HEK293 (cell line): ENCODE measurements around the gene KMT2A.

ENCODE experiments used
- CTCF ChIA-PET: fragments of 350-600 bp; formaldehyde crosslinking; extraction: SDS; loops from one replicate; lab custom pipeline; 2021; ENCODE audit warnings: antibody characterized with exemption; lab: Yijun Ruan, JAX
- POLR2A ChIA-PET: fragments of 300-600 bp; formaldehyde crosslinking; extraction: SDS; loops from one replicate; lab custom pipeline; 2020; ENCODE audit warnings: antibody characterized with exemption, inconsistent platforms; lab: Yijun Ruan, JAX
- H3K27ac ChIP-seq: fragments of 200-500 bp; sonication (Bioruptor generic); 2 replicates; pipeline ENCODE4 v1.5.1; 2014; ENCODE audit warnings: low read depth, low read length, control low read depth, inconsistent platforms; ENCODE audit errors: extremely low read depth
- H3K36me3 ChIP-seq, 2 experiments: fragments of 200-500 bp in 1 of 2; sonication (Bioruptor generic) in 1 of 2; 1 replicate in 1 of 2; 2 replicates in 1 of 2; pipeline ENCODE4 v1.5.1; 2014 to 2017; ENCODE audit warnings: inconsistent platforms in 2 of 2, low read length in 2 of 2; ENCODE audit not compliant: control insufficient read depth in 2 of 2, insufficient read depth in 1 of 2
- H3K4me1 ChIP-seq: fragments of 200-500 bp; sonication (Bioruptor generic); 2 replicates; pipeline ENCODE4 v1.5.1; 2014; ENCODE audit warnings: mild to moderate bottlenecking, low read length, inconsistent platforms; ENCODE audit not compliant: control insufficient read depth, insufficient read depth
- H3K4me3 ChIP-seq: 2 replicates; pipeline ENCODE4 v1.5.1; 2011; ENCODE audit warnings: low read depth, mild to moderate bottlenecking, control low read depth, low read length, moderate library complexity
- H3K9me3 ChIP-seq: fragments of 200-500 bp; sonication (Bioruptor generic); 2 replicates; pipeline ENCODE4 v1.5.1; 2014; ENCODE audit warnings: low read depth, low read length, inconsistent platforms; ENCODE audit not compliant: control insufficient read depth, insufficient read depth
- BCL11B ChIP-seq: fragments of 450-650 bp; formaldehyde crosslinking; IDR thresholded peaks from 2 replicates; pipeline ENCODE4 v1.5.1; 2016; ENCODE audit warnings: low read depth, missing biosample characterization, missing genetic modification characterization
- MEIS1 ChIP-seq: sonication (generic); formaldehyde crosslinking; IDR thresholded peaks from 2 replicates; pipeline ENCODE4 v1.8.1; 2022; ENCODE audit warnings: missing genetic modification reagents, mild to moderate bottlenecking, borderline replicate concordance
- SCRT2 ChIP-seq: fragments of 450-650 bp; formaldehyde crosslinking; IDR thresholded peaks from 2 replicates; pipeline ENCODE4 v1.5.1; 2016; ENCODE audit warnings: missing biosample characterization, missing genetic modification characterization
- ZNF114 ChIP-seq: fragments of 450-650 bp; formaldehyde crosslinking; IDR thresholded peaks from 2 replicates; pipeline ENCODE4 v1.5.0; 2017; ENCODE audit warnings: missing biosample characterization, missing genetic modification characterization
- ZNF146 ChIP-seq: fragments of 450-650 bp; formaldehyde crosslinking; IDR thresholded peaks from 2 replicates; pipeline ENCODE4 v1.5.1; 2016; ENCODE audit warnings: missing biosample characterization, missing genetic modification characterization
- ZNF155 ChIP-seq: fragments of 450-650 bp; formaldehyde crosslinking; IDR thresholded peaks from 2 replicates; pipeline ENCODE4 v1.5.1; 2016; ENCODE audit warnings: missing biosample characterization, missing genetic modification characterization
- ZNF596 ChIP-seq: fragments of 450-650 bp; IDR thresholded peaks from 2 replicates; pipeline ENCODE4 v1.5.0; 2018; ENCODE audit warnings: missing biosample characterization, mild to moderate bottlenecking, missing genetic modification characterization, moderate library complexity
- TF ChIP-seq, protein P1 (sequence below): fragments of 450-650 bp; IDR thresholded peaks from 2 replicates; pipeline ENCODE4 v1.5.1; 2018; ENCODE audit warnings: missing biosample characterization, mild to moderate bottlenecking, missing genetic modification characterization
- TF ChIP-seq, protein P2 (sequence below): fragments of 450-650 bp; formaldehyde crosslinking; conservative IDR thresholded peaks from 2 replicates; pipeline ENCODE4 v1.5.1; 2016; ENCODE audit warnings: low read depth, missing biosample characterization, missing genetic modification characterization
- TF ChIP-seq, protein P3 (sequence below): fragments of 450-650 bp; formaldehyde crosslinking; IDR thresholded peaks from 2 replicates; pipeline ENCODE4 v1.5.1; 2016; ENCODE audit warnings: missing biosample characterization, missing genetic modification characterization

KMT2A gene

DNA sequence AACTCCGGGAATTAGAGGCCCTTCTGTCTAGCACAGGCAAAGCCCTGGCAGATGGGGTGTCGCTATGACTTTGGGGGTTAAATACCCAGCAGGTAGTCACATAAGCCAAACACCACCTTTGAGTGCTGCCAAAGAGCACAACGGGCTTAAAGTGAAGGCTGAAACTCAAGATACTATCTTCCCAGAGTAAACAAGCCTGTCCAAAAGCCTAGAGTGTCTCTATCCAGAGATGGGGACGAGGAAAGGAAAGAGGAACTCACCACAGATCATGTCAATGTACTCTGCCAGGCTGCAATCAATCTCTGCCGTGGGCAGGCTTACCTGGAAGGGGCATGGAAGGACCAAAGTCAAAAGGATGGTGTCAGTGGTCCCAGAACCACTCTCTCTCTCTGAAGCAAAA is 109.2 kb downstream of the KMT2A start:
- Histone ChIP-seq H3K27ac (no peak overlapping the region), H3K4me3 (no peak overlapping the region), H3K36me3 (peaks cover under 1 to 55% of the 10 kb centered on the region in 2 experiments; a peak in 2 of 3 replicates)
- TF ChIP-seq, protein P1, sequence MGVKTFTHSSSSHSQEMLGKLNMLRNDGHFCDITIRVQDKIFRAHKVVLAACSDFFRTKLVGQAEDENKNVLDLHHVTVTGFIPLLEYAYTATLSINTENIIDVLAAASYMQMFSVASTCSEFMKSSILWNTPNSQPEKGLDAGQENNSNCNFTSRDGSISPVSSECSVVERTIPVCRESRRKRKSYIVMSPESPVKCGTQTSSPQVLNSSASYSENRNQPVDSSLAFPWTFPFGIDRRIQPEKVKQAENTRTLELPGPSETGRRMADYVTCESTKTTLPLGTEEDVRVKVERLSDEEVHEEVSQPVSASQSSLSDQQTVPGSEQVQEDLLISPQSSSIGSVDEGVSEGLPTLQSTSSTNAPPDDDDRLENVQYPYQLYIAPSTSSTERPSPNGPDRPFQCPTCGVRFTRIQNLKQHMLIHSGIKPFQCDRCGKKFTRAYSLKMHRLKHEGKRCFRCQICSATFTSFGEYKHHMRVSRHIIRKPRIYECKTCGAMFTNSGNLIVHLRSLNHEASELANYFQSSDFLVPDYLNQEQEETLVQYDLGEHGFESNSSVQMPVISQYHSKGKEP (tag by site-specific recombination) = no peak
- no peak for TF ChIP-seq ZNF114 (tag by site-specific recombination)
- TF ChIP-seq, all 188 proteins: peak for 0
- H3K9me3 ChIP-seq = no peaks in the 10 kb centered on the region
- ChIA-PET POLR2A (no interaction called here), CTCF (no interaction called here)
- no peaks in the 10 kb centered on the region for H3K4me1 ChIP-seq

GRCh38 chr11:118547132-118547531 is 110.8 kb downstream of the KMT2A start:
- ChIA-PET POLR2A (interaction anchor here (0.7 to 1.0 kb wide), 2 partner anchors 56 to 246 kb away, joined by 3 to 5 read pairs; no protein-coding TSS in a partner anchor), CTCF (interaction anchor here (0.7 kb wide), 1 partner anchor 349 kb away, joined by 3 read pairs; no protein-coding TSS in a partner anchor)
- no peak overlapping the region for H3K4me3 ChIP-seq
- no peak overlapping the region for H3K27ac ChIP-seq
- H3K36me3 ChIP-seq = peaks cover 3 to 57% of the 10 kb centered on the region in 2 experiments; a peak in 2 of 3 replicates
- H3K9me3 ChIP-seq = no peaks in the 10 kb centered on the region
- TF ChIP-seq SCRT2 (0 out of 2 replicates have a peak, but pooled peaks have one; percentile 11), ZNF146 (tag by site-specific recombination) (no peak)
- H3K4me1 ChIP-seq = no peaks in the 10 kb centered on the region

DNA sequence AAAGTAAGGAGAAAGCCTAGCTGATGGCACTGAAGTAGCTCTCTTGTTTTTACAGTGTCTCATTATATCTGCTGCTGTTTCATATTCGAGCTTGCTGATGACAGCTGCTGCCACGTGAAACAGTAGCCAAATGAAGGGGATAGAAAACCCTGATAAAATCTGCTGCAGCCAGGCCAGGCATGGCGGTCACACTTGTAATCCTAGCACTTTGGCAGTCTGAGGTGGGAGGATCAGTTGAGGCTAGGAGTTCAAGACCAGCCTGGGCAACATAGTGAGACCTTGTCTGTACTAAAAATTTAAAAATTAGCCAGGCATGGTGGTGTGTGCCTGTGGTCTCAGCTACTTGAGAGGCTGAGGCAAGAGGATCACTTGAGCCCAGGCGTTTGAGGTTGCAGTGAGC is 116.0 kb downstream of the KMT2A start:
- Histone ChIP-seq H3K9me3 (no peaks in the 10 kb centered on the region), H3K27ac (no peak overlapping the region)
- CTCF ChIA-PET = no interaction called here

More for the DNA sequence above, 116.0 kb downstream of the KMT2A start:
- TF ChIP-seq, protein P2, sequence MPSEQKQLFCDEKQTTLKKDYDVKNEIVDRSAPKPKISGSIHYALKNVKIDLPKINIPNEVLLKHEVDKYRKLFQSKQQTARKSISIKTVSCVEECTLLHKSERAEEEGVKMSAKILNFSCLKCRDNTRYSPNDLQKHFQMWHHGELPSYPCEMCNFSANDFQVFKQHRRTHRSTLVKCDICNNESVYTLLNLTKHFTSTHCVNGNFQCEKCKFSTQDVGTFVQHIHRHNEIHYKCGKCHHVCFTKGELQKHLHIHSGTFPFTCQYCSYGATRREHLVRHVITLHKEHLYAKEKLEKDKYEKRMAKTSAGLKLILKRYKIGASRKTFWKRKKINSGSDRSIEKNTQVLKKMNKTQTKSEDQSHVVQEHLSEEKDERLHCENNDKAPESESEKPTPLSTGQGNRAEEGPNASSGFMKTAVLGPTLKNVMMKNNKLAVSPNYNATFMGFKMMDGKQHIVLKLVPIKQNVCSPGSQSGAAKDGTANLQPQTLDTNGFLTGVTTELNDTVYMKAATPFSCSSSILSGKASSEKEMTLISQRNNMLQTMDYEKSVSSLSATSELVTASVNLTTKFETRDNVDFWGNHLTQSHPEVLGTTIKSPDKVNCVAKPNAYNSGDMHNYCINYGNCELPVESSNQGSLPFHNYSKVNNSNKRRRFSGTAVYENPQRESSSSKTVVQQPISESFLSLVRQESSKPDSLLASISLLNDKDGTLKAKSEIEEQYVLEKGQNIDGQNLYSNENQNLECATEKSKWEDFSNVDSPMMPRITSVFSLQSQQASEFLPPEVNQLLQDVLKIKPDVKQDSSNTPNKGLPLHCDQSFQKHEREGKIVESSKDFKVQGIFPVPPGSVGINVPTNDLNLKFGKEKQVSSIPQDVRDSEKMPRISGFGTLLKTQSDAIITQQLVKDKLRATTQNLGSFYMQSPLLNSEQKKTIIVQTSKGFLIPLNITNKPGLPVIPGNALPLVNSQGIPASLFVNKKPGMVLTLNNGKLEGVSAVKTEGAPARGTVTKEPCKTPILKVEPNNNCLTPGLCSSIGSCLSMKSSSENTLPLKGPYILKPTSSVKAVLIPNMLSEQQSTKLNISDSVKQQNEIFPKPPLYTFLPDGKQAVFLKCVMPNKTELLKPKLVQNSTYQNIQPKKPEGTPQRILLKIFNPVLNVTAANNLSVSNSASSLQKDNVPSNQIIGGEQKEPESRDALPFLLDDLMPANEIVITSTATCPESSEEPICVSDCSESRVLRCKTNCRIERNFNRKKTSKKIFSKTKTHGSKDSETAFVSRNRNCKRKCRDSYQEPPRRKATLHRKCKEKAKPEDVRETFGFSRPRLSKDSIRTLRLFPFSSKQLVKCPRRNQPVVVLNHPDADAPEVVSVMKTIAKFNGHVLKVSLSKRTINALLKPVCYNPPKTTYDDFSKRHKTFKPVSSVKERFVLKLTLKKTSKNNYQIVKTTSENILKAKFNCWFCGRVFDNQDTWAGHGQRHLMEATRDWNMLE (tag by site-specific recombination) = no peak
- no peak for TF ChIP-seq MEIS1
- TF ChIP-seq, protein P3, sequence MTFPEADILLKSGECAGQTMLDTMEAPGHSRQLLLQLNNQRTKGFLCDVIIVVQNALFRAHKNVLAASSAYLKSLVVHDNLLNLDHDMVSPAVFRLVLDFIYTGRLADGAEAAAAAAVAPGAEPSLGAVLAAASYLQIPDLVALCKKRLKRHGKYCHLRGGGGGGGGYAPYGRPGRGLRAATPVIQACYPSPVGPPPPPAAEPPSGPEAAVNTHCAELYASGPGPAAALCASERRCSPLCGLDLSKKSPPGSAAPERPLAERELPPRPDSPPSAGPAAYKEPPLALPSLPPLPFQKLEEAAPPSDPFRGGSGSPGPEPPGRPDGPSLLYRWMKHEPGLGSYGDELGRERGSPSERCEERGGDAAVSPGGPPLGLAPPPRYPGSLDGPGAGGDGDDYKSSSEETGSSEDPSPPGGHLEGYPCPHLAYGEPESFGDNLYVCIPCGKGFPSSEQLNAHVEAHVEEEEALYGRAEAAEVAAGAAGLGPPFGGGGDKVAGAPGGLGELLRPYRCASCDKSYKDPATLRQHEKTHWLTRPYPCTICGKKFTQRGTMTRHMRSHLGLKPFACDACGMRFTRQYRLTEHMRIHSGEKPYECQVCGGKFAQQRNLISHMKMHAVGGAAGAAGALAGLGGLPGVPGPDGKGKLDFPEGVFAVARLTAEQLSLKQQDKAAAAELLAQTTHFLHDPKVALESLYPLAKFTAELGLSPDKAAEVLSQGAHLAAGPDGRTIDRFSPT (tag by site-specific recombination) = no peak
- no peak for TF ChIP-seq ZNF596 (tag by site-specific recombination)
- TF ChIP-seq BCL11B = no peak
- TF ChIP-seq ZNF155 = no peak
- Histone ChIP-seq H3K36me3 (peaks cover 6 to 56% of the 10 kb centered on the region in 2 experiments; a peak in 2 of 3 replicates), H3K4me1 (no peaks in the 10 kb centered on the region), H3K4me3 (no peak overlapping the region)
- POLR2A ChIA-PET = no interaction called here
